Stomach (tissue), 9 donors: ENCODE data around the gene NUP133. TPM values are rescaled to one million over a fixed set of nuclear protein-coding genes. Genes with fewer than 3 reads are reported as not detected.

Source experiments
- DNase-seq, 2 donors: peaks; one replicate each; pipeline versions ENCODE4 v3.0.0 to v3.0.0-alpha.2; 2013 to 2019
- H3K27ac ChIP-seq, 5 donors: fragments of 200-600 bp in 4 of 5; sonication (generic) in 4 of 5; one replicate each; pipeline ENCODE4 v1.5.1; 2013 to 2019; ENCODE audit warnings: mild to moderate bottlenecking in 1 of 5, moderate library complexity in 1 of 5
- H3K27me3 ChIP-seq, 3 donors: fragments of 200-600 bp; sonication (generic); one replicate each; pipeline ENCODE4 v1.5.1; 2017 to 2019; ENCODE audit warnings: mixed run types in 1 of 3
- H3K36me3 ChIP-seq, 4 donors: fragments of 200-600 bp; sonication (generic); 1 replicate in 3 of 4; 2 replicates in 1 of 4; pipeline ENCODE4 v1.5.1; 2016 to 2019
- H3K4me1 ChIP-seq, 4 donors: fragments of 200-600 bp; sonication (generic); one replicate each; pipeline ENCODE4 v1.5.1; 2016 to 2019
- H3K4me3 ChIP-seq, 4 donors: fragments of 200-600 bp; sonication (generic) in 3 of 4; one replicate each; pipeline ENCODE4 v1.5.1; 2016 to 2019; ENCODE audit warnings: mild to moderate bottlenecking in 1 of 4
- H3K9me3 ChIP-seq, 4 donors: fragments of 200-600 bp; sonication (generic); one replicate each; pipeline ENCODE4 v1.5.1; 2016 to 2019
- EP300 ChIP-seq: sonication (generic); formaldehyde crosslinking; IDR thresholded peaks from one replicate; pipeline ENCODE4 v1.6.1; 2017; ENCODE audit warnings: antibody characterized with exemption
- POLR2A ChIP-seq, 4 donors: fragments of 450-650 bp; IDR thresholded peaks; one replicate each; pipeline ENCODE4 v1.6.1; 2016; ENCODE audit warnings: antibody characterized with exemption in 4 of 4, control low read depth in 2 of 4, mild to moderate bottlenecking in 1 of 4, moderate library complexity in 1 of 4
- POLR2AphosphoS5 ChIP-seq, 3 donors: sonication (generic); formaldehyde crosslinking; IDR thresholded peaks; one replicate each; pipeline ENCODE4 v1.6.1; 2016; ENCODE audit warnings: antibody characterized with exemption in 3 of 3
- WGBS, 5 donors: extraction: QIAGEN DNeasy Blood & Tissue Kit in 3 of 5; methylation state at CpG; one replicate each; pipeline versions ENCODE4 v1.1.5 to v1.1.7; 2013 to 2018; 5-methylcytosine and 5-hydroxymethylcytosine counted together
- intact Hi-C: fragments of 100-400 bp; cut with DNase I; formaldehyde crosslinking; loops from one replicate; pipeline ENCODE4 v1.15.1; 2023; ENCODE audit warnings: low total_unique reads
- polyA plus RNA-seq, 3 donors: library from polyadenylated mRNA; stranded (reverse); fragments of 200-250 nt; gene quantifications; one replicate each; pipeline ENCODE4 v1.2.3, GENCODE V29; 2013
- total RNA-seq, 5 donors: library from RNA; depleted of rRNA; stranded (reverse); fragments of >200 nt; gene quantifications; one replicate each; pipeline versions ENCODE4 v1.1.0 to v1.2.3, GENCODE V29; 2014 to 2016
- TF ChIP-seq, protein P1 (sequence below), 7 experiments: fragments of 450-650 bp in 4 of 7; fragments of 200-600 bp in 3 of 7; sonication (generic) in 3 of 7; IDR thresholded peaks; one replicate each; pipeline ENCODE4 v1.5.1; 2016 to 2019; ENCODE audit warnings: antibody characterized with exemption in 7 of 7, control low read depth in 2 of 7, mild to moderate bottlenecking in 1 of 7
- donor health status: healthy with polysubstance abuse.
- donor health status: Bipolar disorder and iron deficiency.
- donor health status: healthy.

The NUP133 gene
- total and polyA plus RNA-seq, 8 donors = 5.5 to 74.7 (median 17.0) TPM

GRCh38 chr1:229409616-229410369, 98.3 kb downstream of the NUP133 start:
- peaks cover 0 to 87% (median 33%) of the 10 kb centered on the region in 3 donors for H3K27me3 ChIP-seq
- no peak overlapping the region for H3K27ac ChIP-seq
- peaks cover 28 to 54% (median 40%) of the 10 kb centered on the region in 4 donors for H3K4me1 ChIP-seq
- intact Hi-C loops = no loop called here
- H3K4me3 ChIP-seq = no peak overlapping the region
- H3K36me3 ChIP-seq = no peaks in the 10 kb centered on the region
- DNase-seq = peak in 1 of 2 donors; percentile 12
- 25 to 38% (median 36%) methylated on average over 14 to 18 of the region's 18 CpGs for WGBS, 5 donors
- no peaks in the 10 kb centered on the region for H3K9me3 ChIP-seq
- TF ChIP-seq, protein P1, sequence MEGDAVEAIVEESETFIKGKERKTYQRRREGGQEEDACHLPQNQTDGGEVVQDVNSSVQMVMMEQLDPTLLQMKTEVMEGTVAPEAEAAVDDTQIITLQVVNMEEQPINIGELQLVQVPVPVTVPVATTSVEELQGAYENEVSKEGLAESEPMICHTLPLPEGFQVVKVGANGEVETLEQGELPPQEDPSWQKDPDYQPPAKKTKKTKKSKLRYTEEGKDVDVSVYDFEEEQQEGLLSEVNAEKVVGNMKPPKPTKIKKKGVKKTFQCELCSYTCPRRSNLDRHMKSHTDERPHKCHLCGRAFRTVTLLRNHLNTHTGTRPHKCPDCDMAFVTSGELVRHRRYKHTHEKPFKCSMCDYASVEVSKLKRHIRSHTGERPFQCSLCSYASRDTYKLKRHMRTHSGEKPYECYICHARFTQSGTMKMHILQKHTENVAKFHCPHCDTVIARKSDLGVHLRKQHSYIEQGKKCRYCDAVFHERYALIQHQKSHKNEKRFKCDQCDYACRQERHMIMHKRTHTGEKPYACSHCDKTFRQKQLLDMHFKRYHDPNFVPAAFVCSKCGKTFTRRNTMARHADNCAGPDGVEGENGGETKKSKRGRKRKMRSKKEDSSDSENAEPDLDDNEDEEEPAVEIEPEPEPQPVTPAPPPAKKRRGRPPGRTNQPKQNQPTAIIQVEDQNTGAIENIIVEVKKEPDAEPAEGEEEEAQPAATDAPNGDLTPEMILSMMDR (IDR thresholded peaks at IDR 0.05) = no peak
- TF ChIP-seq EP300 (no peak), POLR2A (IDR thresholded peaks at IDR 0.05) (no peak), POLR2AphosphoS5 (IDR thresholded peaks at IDR 0.05) (no peak)

DNA sequence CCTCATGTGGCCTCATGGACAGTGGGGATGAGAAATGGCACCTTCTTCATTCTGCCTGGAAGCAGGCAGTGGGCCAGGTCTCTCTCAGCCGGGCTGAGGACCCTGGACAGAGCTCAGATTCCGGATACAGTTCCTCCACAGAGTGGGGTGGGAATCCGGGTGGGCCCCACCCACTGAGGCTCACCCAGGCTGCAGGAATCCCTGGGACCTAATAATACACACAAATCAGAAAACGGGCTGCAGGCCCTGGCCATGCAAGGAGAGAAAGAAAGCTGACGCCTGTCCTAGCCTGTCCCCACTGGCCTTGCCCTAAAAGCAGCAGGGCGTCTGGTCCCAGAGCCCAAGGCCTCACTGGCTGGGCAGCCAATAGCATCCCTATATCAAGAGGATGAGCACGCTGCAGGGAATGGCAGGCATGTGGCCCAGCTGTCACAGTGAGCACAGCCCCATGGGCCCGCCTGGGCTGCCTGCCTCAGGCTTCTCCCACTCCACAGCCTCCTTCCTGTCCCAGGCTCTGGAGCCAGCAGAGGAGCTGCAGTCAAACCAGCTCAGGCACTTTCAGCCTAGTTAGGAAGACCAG, 99.6 kb downstream of the NUP133 start:
- intact Hi-C loops = no loop called here
- 45 to 79% (median 62%) methylated on average over 6 to 8 of the region's 8 CpGs for WGBS, 5 donors
- no peak overlapping the region for H3K27ac ChIP-seq
- DNase-seq = peak in 1 of 2 donors; percentile 49
- no peak overlapping the region for H3K4me3 ChIP-seq
- no peaks in the 10 kb centered on the region for H3K36me3 ChIP-seq
- H3K27me3 ChIP-seq = peaks cover 0 to 95% (median 33%) of the 10 kb centered on the region in 3 donors
- H3K9me3 ChIP-seq = no peaks in the 10 kb centered on the region
- no peak for TF ChIP-seq POLR2A (IDR thresholded peaks at IDR 0.05)
- TF ChIP-seq EP300 = no peak
- TF ChIP-seq POLR2AphosphoS5 (IDR thresholded peaks at IDR 0.05) = no peak
- TF ChIP-seq, protein P1 (IDR thresholded peaks at IDR 0.05) = no peak
- H3K4me1 ChIP-seq = peaks cover 28 to 54% (median 40%) of the 10 kb centered on the region in 4 donors

GRCh38 chr1:229407206-229408026, 100.7 kb downstream of the NUP133 start:
- Histone ChIP-seq H3K4me3 (peak overlapping the region; percentile 27 to 50 (median 34)), H3K9me3 (no peaks in the 10 kb centered on the region), H3K36me3 (no peaks in the 10 kb centered on the region), H3K4me1 (peaks cover 28 to 54% (median 40%) of the 10 kb centered on the region in 4 donors), H3K27ac (no peak overlapping the region), H3K27me3 (peaks cover 0 to 95% (median 33%) of the 10 kb centered on the region in 3 donors)
- intact Hi-C loops = no loop called here
- DNase-seq = peak in 1 of 2 donors; percentile 28
- TF ChIP-seq, protein P1 (IDR thresholded peaks at IDR 0.05) = no peak
- no peak for TF ChIP-seq POLR2A (IDR thresholded peaks at IDR 0.05)
- TF ChIP-seq EP300 = no peak
- TF ChIP-seq POLR2AphosphoS5 (IDR thresholded peaks at IDR 0.05) = no peak
- WGBS, 5 donors = 3 to 11% (median 8%) methylated on average over 31 to 68 of the region's 68 CpGs

DNA sequence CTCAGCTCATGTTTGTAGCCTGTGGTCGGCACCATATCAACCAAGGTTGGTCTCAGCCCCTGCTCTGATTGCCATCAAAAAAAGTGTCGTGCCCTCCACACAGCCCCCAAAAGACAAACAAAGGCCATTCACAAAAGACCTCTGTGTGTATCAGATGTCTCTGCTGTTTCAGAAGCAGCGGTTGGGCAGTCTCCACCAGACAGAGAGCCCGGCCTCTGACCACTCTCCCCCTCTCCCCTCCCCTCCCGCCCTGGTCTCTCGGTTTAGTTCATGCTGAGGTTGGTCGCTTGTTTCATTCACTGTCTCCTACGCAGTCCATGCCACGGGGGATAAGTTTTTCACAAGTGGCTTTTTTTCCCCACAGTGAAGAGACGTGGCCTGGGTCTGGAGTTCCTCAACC, 101.3 kb downstream of the NUP133 start:
- H3K4me1 ChIP-seq = peaks cover 28 to 52% (median 39%) of the 10 kb centered on the region in 4 donors
- H3K4me3 ChIP-seq = peak overlapping the region; percentile 27 to 50 (median 34)
- no peak for TF ChIP-seq POLR2AphosphoS5 (IDR thresholded peaks at IDR 0.05)
- TF ChIP-seq EP300 = no peak
- no peak for TF ChIP-seq POLR2A (IDR thresholded peaks at IDR 0.05)
- TF ChIP-seq, protein P1 (IDR thresholded peaks at IDR 0.05) = no peak
- 8 to 31% (median 13%) methylated on average over 9 to 10 of the region's 10 CpGs for WGBS, 5 donors
- H3K27ac ChIP-seq = no peak overlapping the region
- peaks cover 0 to 95% (median 36%) of the 10 kb centered on the region in 3 donors for H3K27me3 ChIP-seq
- H3K36me3 ChIP-seq = no peaks in the 10 kb centered on the region
- DNase-seq = peak in 1 of 2 donors; percentile 45
- intact Hi-C loops = no loop called here
- H3K9me3 ChIP-seq = no peaks in the 10 kb centered on the region
